ENCODE results near the gene TMEM30A. TPM values are rescaled to one million over a fixed set of nuclear protein-coding genes. Genes with fewer than 3 reads are reported as not detected.

TMEM30A gene
- total and polyA plus RNA-seq, 2 of the 13 experiments (the other 11 are each of a cell fraction or from before 2014, with no cell fraction given): 17.6 to 54.4 TPM

GRCh38 chr6:75284632-75285282, at the start of gene TMEM30A (continued):
- no peak for TF ChIP-seq ZNF280B (CRISPR knock-in tag; IDR thresholded peaks at IDR 0.05; ENCODE audit: borderline replicate concordance)
- peak; percentile 30; the same call in 1 of the 2 replicates for TF ChIP-seq ZNF362 (CRISPR knock-in tag; IDR thresholded peaks at IDR 0.05; ENCODE audit: borderline replicate concordance)
- TF ChIP-seq DR1 (CRISPR knock-in tag; IDR thresholded peaks at IDR 0.05): no peak; the same call in none of the 2 replicates
- no peak for TF ChIP-seq ZMAT5 (CRISPR knock-in tag; IDR thresholded peaks at IDR 0.05; ENCODE audit: borderline replicate concordance, low read depth)
- no peak for TF ChIP-seq TRAFD1 (CRISPR knock-in tag; IDR thresholded peaks at IDR 0.05; ENCODE audit: borderline replicate concordance)
- TF ChIP-seq ELF4 (CRISPR knock-in tag; IDR thresholded peaks at IDR 0.05; ENCODE audit: borderline replicate concordance): no peak
- no peak for TF ChIP-seq ZNF10 (CRISPR knock-in tag; IDR thresholded peaks at IDR 0.05; ENCODE audit: borderline replicate concordance, low read depth)
- no peak for TF ChIP-seq SRF (IDR thresholded peaks at IDR 0.05; ENCODE audit: low read depth, low read length)
- no peak for TF ChIP-seq PHF21A (CRISPR knock-in tag; IDR thresholded peaks at IDR 0.05)
- peak; percentile 56; the same call in 1 of the 2 replicates for TF ChIP-seq ZNF614 (CRISPR knock-in tag; IDR thresholded peaks at IDR 0.05; ENCODE audit: borderline replicate concordance)
- no peak for TF ChIP-seq NCOA5 (CRISPR knock-in tag; IDR thresholded peaks at IDR 0.05)
- TF ChIP-seq ZNF740 (CRISPR knock-in tag; IDR thresholded peaks at IDR 0.05): no peak
- peak; percentile 69 for TF ChIP-seq MXD4 (CRISPR knock-in tag; IDR thresholded peaks at IDR 0.05)
- peak; percentile 72 for TF ChIP-seq ZNF543 (CRISPR knock-in tag; IDR thresholded peaks at IDR 0.05)
- TF ChIP-seq, protein P1, sequence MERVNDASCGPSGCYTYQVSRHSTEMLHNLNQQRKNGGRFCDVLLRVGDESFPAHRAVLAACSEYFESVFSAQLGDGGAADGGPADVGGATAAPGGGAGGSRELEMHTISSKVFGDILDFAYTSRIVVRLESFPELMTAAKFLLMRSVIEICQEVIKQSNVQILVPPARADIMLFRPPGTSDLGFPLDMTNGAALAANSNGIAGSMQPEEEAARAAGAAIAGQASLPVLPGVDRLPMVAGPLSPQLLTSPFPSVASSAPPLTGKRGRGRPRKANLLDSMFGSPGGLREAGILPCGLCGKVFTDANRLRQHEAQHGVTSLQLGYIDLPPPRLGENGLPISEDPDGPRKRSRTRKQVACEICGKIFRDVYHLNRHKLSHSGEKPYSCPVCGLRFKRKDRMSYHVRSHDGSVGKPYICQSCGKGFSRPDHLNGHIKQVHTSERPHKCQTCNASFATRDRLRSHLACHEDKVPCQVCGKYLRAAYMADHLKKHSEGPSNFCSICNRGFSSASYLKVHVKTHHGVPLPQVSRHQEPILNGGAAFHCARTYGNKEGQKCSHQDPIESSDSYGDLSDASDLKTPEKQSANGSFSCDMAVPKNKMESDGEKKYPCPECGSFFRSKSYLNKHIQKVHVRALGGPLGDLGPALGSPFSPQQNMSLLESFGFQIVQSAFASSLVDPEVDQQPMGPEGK (CRISPR knock-in tag; IDR thresholded peaks at IDR 0.05): peak; percentile 64
- TF ChIP-seq ZMYM4 (CRISPR knock-in tag; IDR thresholded peaks at IDR 0.05): peak; percentile 97
- 0 out of 2 replicates have a peak, but pooled peaks have one; percentile 65 for TF ChIP-seq TSC22D2 (CRISPR knock-in tag; IDR thresholded peaks at IDR 0.05; ENCODE audit: borderline replicate concordance)
- no peak for TF ChIP-seq THAP7 (CRISPR knock-in tag; IDR thresholded peaks at IDR 0.05)
- no peak; the same call in 1 of the 2 replicates for TF ChIP-seq ZNF615 (CRISPR knock-in tag; IDR thresholded peaks at IDR 0.05; ENCODE audit: borderline replicate concordance)
- no peak; the same call in 1 of the 2 replicates for TF ChIP-seq NRL (CRISPR knock-in tag; IDR thresholded peaks at IDR 0.05; ENCODE audit: borderline replicate concordance)
- no peak; the same call in 1 of the 2 replicates for TF ChIP-seq ZNF329 (CRISPR knock-in tag; IDR thresholded peaks at IDR 0.05; ENCODE audit: low read depth)

Measured in HepG2 (cell line).